Measurements from ENCODE around the gene TCP11L2.

TCP11L2 gene

GRCh38 chr12:106386813-106387535 lies 84.4 kb downstream of the TCP11L2 start:
- ChIA-PET POLR2A (interaction anchor here (0.7 kb wide), 1 partner anchor 8 kb away, joined by 3 read pairs; no protein-coding TSS in a partner anchor), CTCF (interaction anchor here (0.7 to 3.6 kb wide), 7 partner anchors 19 to 718 kb away, joined by 3 to 21 read pairs (median 5); partner anchors contain the start of gene POLR3B)
- Histone ChIP-seq H3K36me3 (ENCODE audit: control insufficient read depth in 2 of 2, insufficient read depth in 1 of 2, low read length in 2 of 2) (peaks cover 3 to 12% of the 10 kb centered on the region in 2 experiments; a peak in 2 of 3 replicates), H3K27ac (ENCODE audit: extremely low read depth, low read depth, low read length) (no peak overlapping the region), H3K9me3 (ENCODE audit: control insufficient read depth, insufficient read depth, low read depth, low read length) (no peaks in the 10 kb centered on the region), H3K4me3 (ENCODE audit: low read depth, low read length) (no peak overlapping the region), H3K4me1 (ENCODE audit: control insufficient read depth, insufficient read depth, low read length) (no peaks in the 10 kb centered on the region)
- TF ChIP-seq ZBTB17 (tag by site-specific recombination; IDR thresholded peaks at IDR 0.05) (no peak), ZBTB26 (tag by site-specific recombination; optimal IDR thresholded peaks at IDR 0.05) (no peak), ZNF362 (tag by site-specific recombination; IDR thresholded peaks at IDR 0.05) (no peak), ZXDB (tag by site-specific recombination; IDR thresholded peaks at IDR 0.05) (no peak), HOXA7 (CRISPR knock-in tag; IDR thresholded peaks at IDR 0.05; ENCODE audit: borderline replicate concordance) (no peak), ZFP69B (tag by site-specific recombination; IDR thresholded peaks at IDR 0.05) (no peak), ZNF654 (tag by site-specific recombination; IDR thresholded peaks at IDR 0.05; ENCODE audit: low read depth) (no peak), ZNF558 (tag by site-specific recombination; IDR thresholded peaks at IDR 0.05) (no peak), TSHZ1 (tag by site-specific recombination; IDR thresholded peaks at IDR 0.05; ENCODE audit: borderline replicate concordance) (no peak), ZNF624 (tag by site-specific recombination; IDR thresholded peaks at IDR 0.05) (no peak), ZIC2 (tag by site-specific recombination; IDR thresholded peaks at IDR 0.05) (no peak)

- CTCF ChIA-PET = interaction anchor here (0.9 to 3.6 kb wide), 6 partner anchors 18 to 531 kb away, joined by 3 to 21 read pairs (median 6); partner anchors contain the start of gene POLR3B
- Histone ChIP-seq H3K36me3 (ENCODE audit: control insufficient read depth in 2 of 2, insufficient read depth in 1 of 2, low read length in 2 of 2) (peaks cover 3 to 5% of the 10 kb centered on the region in 2 experiments), H3K27ac (ENCODE audit: extremely low read depth, low read depth, low read length) (no peak overlapping the region), H3K9me3 (ENCODE audit: control insufficient read depth, insufficient read depth, low read depth, low read length) (no peaks in the 10 kb centered on the region), H3K4me3 (ENCODE audit: low read depth, low read length) (no peak overlapping the region), H3K4me1 (ENCODE audit: control insufficient read depth, insufficient read depth, low read length) (no peaks in the 10 kb centered on the region)
- POLR2A ChIA-PET = no interaction called here
- TF ChIP-seq ZFP41 (tag by site-specific recombination; IDR thresholded peaks at IDR 0.05; ENCODE audit: borderline replicate concordance) (no peak), ZNF324 (tag by site-specific recombination; IDR thresholded peaks at IDR 0.05) (no peak), KLF9 (tag by site-specific recombination; IDR thresholded peaks at IDR 0.05; ENCODE audit: low read depth) (no peak), GFI1B (tag by site-specific recombination; IDR thresholded peaks at IDR 0.05) (no peak), ZNF335 (tag by site-specific recombination; conservative IDR thresholded peaks at IDR 0.05) (no peak), ATF2 (tag by site-specific recombination; IDR thresholded peaks at IDR 0.05; ENCODE audit: low read depth) (no peak), ZNF16 (tag by site-specific recombination; IDR thresholded peaks at IDR 0.05; ENCODE audit: low read depth) (no peak), ZNF426 (tag by site-specific recombination; IDR thresholded peaks at IDR 0.05) (no peak), ZNF658 (tag by site-specific recombination; IDR thresholded peaks at IDR 0.05) (no peak), HOXC10 (CRISPR knock-in tag; IDR thresholded peaks at IDR 0.05) (no peak)
These were observed 85.4 kb downstream of the TCP11L2 start for GRCh38 chr12:106387848-106388377.
